Activated CD4-positive, alpha-beta T cell treated with anti-CD3 and anti-CD28 coated beads, Interleukin-2, Interleukin-6, amounts not matched to agents 100 ng/mL and 50 ng/mL, durations not matched to agents 16 hours and 8 hours (primary cell): ENCODE measurements around the gene TTLL9.
A peak's percentile ranks its signal among the peaks of the same experiment; 100 is the strongest.

Experiments used
- DNase-seq: peaks from one replicate; pipeline ENCODE4 v3.0.0-alpha.2; 2020

Gene TTLL9

DNA sequence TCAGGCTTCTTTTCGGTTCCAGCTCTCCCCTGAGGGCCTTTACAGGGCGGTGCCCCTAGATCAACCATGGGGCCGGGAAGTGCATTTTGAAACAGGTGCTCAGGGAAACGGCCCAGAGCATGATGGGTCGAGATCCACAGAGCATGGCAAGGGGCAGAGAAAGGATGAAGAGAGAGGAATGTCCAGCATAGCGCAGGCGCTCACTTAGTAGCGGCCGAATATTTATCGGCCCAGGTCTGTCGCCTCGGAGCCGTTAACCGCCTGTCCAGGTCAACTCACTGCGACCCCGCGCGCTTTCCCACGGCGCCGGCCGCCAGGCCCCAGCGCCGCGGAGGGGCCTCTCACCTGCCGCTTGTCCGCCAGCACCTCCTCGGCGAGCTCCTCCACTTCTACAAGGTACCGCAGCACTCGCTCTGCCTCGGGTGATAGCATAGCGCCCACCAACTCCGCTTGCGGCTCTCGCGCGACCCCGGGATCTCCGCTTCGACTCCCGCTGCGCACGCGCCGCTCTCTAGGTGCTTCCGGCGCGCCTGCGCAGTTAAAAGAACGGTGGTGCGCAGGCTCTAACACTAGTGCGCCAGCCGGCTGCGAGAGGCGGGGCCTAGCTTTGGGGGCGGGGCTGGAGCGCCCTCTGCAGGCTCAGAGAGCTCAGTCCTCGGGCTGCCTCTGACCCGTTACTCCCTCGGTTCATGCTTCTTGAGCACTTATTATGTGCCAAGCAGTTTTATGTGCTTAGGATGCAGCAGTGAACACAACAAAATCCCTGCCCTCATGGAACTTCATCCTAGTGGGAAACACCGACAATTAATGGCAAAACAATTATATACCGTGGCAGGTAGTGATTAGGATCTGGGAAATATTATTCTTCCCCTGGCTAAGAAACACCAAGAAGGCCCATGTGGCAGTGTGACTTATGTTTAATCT is 81.4 kb downstream of the TTLL9 start, which contains the start of gene PDRG1:
PDRG1 (minus strand) TSS at position 517 of the 924 bp plus-strand sequence; CDS start at position 432, 85 bp downstream.
- DNase-seq, result peak; percentile 97

DNA sequence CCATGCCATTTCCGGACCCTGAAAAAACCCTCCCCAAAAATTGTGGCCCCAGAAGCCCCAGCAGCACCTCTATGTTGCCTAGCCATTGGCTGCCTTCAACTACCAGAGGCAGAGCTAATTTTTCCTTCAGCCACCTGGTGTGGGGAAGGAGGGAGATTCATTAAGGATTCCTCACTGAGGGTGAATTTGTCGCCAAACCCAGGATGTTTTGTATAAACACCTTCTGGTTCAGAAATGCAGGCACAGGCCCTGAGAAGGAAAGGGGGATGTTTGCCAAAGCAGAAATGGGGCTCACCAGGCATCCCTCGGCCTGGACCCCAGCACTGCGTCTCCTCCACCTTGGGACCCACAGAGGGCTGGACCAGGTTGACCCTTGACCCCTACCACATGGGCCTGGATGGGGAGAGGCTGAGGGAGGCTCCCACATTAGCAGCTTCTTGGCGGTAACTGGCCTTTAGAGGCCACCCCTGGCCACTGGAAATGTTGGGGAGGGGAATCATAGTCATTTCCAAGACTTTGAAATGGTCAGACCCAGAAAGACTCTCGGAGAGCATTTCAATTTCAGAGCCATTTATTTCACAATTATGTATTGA is 83.2 kb downstream of the TTLL9 start:
- DNase-seq, result no peak

DNA sequence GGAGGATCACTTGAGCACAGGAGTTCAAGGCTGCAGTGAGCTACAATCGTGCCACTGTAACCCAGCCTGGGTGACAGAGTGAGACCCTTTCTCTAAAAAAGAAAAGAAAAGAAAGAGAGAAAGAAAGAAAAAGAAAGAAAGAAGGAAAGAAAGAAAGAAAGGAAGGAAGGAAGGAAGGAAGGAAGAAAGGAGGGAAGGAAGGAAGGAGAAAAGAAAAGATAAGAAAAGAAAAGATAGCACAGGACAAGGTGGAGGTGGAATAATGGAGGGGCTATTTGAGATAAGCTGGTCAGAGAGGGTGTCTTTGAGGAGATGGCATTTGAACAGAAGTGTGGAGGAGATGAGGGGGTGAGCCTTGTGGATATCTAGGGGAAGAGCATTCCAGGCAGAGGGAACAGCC is 84.1 kb downstream of the TTLL9 start:
- DNase-seq, result no peak

DNA sequence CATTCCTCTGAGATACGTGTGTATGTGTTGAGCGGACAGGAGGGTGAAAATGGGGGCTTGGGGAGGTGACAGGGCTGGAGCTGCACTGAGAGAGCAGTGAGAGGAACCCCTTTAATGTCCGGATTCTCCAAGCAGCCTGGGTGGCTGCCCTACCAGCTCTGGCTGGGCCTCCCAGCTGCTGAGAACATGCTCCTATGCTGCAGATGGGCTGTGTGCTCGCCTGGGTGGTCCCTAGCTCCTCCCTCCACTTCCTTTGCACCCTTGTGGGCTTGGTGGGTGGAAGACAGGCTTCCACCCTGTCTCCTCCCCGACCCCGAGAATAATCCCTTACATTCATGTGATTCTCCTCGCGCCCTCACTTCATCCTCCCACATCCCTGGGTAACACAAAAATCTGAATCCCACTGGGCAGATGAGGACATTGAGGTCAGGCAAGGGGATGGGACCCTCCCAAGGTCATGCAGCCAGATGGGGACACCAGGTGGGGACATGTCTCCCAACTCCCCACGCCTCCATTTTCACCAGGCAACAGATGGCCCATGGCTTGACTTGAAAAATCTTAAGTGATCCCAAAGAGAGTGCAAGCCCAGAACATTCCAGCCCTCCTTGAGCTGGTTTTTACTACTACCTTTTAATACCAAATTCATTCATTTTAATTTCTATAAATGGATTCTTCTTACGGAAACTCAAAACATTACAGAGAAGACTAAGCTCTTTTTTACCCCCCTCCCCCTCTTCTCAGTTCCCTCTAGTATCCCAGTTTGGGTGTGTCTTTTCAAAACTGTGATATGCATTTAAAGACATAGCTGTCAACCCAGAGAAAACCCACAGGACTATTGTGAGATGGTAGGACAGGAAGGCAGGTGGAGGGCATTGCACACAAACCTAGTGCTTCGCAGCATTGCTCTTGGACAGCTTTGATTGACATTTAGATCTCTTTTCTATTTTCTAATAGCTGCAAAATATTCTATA is 86.4 kb downstream of the TTLL9 start:
- DNase-seq, result no peak

DNA sequence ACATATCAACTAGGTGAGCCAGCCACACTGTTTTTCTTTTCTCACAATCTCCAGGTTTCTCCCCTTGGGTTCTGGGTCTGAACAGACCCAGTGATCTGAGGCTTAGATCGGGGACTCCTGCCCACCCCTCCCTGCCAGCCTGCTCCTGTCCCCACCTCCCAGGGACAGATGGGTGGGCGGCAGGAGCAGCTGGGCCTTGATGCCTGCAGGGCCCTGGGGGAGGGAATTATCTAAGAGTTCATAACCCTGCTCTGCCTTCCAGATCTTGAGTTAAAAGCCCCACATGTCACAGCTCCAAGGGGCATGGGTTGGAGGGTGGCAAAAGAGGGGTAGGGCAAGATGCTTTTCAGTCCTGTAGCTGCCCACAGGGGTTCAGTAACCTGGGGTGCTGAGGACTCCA is 92.3 kb downstream of the TTLL9 start:
- DNase-seq, result no peak

DNA sequence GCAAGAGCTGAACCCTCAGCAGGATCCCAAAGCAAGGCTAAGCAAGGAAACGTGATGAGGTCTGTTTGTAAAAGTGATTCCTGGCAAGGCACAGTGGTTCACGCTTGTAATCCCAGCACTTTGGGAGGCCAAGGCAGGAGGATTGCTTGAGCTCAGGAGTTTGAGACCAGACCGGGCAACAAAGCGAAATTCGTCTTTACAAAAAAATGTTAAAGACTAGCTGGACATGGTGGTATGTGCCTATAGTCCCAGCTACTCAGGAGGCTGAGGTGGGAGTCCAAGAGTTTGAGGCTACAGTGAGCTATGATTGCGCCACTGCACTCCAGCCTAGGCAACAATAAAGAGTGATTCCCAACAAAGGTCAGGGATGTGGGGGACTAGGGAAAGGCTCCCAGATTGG is 93.5 kb downstream of the TTLL9 start:
- DNase-seq, result no peak

DNA sequence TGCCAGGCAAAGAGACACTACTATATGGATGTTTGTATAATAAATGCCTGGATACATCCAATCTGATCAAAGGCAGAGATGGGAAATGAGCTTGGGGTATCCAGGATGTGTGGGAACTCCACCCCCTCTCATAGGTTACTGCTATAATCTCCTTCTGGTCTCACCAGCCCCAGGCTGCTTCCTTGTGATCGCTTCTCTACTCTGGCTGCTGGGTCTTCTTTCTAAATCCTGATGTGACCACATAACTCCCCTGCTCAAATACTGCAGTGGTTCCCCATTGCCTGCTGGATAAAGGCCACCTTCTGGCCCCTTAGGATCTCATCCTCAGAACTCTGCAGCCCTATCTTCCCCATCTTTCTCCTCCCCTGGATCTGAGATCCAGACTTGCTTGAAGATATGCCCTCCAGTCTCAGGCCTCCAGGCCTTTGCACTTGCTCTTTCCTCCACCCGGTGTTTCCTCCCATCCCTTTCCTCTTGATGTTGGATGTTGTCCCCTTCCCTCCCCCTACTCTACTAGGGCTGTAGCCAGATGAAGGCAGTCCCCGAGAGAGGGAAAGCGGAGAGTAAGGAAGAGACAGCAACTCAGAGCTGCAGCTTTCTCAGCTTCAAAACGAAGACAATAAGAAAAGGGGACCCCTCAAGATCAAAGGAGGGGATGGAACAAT is 96.7 kb downstream of the TTLL9 start:
- no peak for DNase-seq

DNA sequence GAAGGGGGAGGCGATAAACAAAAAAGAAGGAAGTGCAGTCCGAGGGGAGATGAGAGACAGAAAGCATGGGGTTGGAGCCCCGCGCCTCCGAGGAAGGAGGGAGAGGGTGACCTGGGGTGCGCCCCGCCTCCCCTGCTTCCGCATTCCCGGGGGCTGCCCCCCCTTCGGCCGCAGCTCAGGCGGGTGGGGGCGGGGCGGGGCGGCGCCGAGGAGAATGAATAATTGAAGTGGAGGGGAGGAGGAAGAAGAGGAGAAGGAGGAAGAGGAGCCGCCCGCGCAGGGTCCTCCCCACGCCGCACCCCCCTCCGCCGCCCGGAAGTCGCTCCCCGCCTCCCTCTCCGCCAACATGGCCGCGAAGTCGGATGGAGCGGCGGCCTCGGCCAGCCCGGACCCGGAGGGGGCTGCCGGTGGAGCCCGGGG is 97.4 kb downstream of the TTLL9 start, which contains the start of gene XKR7:
XKR7 (plus strand) TSS at position 322 of the 420 bp plus-strand sequence; CDS start at position 347, 25 bp downstream.
- no peak for DNase-seq

DNA sequence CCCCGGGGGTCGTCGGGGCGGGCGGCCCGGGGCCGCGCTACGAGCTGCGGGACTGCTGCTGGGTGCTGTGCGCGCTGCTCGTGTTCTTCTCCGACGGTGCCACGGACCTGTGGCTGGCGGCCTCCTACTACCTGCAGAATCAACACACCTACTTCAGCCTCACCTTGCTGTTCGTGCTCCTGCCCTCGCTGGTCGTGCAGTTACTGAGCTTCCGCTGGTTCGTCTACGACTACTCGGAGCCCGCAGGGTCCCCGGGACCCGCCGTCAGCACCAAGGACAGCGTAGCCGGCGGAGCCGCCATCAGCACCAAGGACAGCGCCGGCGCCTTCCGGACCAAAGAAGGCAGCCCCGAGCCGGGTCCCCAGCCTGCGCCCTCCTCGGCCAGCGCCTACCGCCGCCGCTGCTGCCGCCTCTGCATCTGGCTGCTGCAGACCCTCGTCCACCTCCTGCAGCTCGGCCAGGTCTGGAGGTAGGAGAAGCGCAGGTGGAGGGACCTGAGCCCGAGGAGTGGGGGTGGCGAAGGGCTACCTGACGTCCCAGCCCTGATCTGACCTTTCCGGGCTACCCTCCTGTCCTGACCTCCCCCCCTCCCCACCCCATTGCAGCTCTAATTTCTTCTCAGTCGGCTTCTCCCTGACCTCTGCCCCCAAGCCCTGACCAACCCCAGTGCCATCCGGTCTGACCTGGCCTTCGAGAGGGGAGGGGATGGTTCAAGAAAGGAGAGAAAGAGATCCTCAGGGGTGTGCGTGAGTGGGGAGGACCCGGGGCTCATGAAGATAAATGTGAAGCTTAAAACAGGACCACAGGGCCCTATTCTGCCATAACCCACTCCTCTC is 98.1 kb downstream of the TTLL9 start:
- DNase-seq, result peak; percentile 78

DNA sequence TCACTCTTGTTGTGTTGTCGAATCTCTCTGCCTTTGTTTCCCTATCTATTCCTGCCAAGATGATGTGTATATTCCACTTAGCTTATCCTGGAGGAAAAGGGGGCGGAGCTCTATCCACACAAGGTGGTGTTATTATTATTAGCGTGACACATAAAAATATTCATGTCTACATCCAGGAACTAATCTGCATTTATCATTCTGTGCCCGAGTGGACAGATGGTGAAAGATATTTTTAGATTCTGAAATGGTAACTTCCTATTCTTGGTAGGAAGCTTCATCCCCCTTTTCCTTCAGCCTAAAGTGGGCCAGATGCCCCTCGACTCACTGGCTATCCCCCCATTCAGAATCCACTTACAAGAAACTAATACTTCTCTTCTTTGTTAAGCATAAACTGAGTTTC is 99.6 kb downstream of the TTLL9 start:
- no peak for DNase-seq

DNA sequence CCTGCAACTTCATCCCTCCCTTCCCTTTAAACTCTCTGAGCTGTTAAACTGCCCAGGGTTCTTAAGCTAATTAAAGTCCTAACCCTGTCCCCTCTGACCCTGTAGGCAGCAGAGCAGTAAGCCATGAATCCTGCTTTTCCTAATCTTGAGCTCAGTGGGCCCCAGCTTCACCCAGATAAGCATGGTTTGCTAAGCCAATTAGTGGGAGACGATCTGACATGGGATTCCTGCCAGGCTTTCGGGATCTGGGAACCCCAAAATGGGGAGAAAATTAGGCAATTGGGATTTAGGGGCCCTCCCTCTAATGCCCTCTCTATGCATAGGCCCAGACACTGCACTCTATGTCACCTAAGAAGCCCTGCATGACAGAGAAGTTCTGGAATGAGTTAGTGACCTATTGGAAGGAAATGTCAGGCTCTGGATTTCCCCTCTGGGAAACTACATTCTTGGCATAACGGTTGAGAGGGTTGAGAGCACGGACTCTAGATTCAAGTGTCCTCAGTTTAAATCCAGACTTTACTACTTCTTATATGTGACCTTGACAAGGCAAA is 102.1 kb downstream of the TTLL9 start:
- no peak for DNase-seq

DNA sequence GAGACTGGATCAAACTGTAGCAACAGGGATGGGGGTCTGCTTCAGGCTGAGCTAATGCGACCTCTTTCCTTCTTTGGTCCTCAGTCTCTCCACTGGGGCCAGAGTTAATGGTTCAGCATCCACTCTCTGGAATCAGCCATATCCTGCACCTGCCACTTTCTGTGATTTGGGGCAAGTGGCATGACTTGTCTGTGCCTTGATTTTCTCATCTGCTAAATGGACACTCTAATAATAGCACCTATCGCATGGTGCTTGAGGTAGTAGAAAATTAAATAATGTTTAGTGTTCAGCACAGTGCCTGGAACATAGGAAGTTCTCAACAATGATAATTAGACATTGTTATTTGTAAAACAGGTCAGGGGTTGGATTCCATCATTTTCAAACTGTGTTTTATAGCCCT is 103.9 kb downstream of the TTLL9 start:
- DNase-seq, result no peak

DNA sequence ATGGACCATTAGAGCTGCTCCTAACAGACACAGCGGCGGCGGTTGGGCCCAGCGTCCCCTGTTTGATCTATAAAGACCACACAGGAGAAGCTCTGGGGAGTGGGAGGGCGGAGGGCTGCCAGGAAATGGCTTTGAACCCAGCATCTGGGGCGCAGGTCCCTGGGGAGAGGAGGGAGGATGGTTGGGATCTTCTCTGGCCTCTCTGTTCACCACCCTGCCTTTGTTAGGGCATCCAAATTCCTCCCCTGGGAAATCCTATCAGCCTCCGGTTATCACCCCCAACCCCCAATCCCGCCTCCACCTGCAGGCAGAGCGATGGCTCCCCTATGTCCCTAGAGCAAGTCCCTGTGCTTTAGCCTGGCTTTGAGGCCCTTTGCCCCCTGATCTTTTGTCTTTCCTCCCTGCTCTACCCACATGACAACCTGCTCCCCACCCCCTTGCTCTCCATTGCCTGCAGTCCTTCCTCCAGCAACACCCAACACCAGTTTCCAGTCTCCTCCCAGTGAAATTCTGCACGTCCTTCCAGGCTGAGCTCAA is 104.6 kb downstream of the TTLL9 start:
- no peak for DNase-seq

DNA sequence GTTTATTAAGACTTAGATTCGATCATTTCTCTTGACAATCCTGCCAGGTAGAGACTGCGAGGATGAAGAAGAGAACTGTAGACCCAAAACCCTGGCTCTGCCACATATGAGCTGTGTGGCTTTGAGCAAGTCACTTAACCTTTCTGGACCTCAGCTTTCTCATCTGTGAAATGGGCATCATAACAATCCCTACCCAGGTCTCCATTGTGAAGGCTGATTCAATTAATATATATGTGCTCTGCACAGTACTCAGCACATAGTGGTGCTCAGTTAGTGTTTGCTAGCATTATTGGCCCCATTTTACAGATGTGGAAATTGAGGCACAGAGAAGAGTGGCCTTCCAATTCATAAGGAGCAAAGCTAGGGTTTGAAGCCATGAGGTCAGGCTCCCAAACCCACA is 105.4 kb downstream of the TTLL9 start:
- DNase-seq, result no peak

DNA sequence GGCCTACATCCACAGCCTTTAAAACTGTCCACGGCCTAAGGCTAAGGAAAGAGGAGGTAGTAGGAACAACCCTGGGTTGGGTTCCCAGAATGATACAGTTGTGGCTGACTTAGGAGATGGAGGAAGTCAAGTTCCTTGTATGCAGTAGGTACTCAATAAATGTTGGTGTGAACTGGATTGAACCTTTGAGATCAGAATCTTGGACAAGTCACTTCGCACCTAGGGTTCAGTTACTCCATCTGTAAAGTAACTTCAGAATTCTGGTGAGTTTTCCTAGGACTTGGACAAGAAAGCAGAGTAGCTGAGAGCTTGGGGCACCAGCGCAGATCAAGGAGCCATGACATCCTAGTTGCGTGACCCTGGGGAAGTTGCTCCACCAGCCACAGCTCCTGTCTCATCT is 106.6 kb downstream of the TTLL9 start:
- no peak for DNase-seq

DNA sequence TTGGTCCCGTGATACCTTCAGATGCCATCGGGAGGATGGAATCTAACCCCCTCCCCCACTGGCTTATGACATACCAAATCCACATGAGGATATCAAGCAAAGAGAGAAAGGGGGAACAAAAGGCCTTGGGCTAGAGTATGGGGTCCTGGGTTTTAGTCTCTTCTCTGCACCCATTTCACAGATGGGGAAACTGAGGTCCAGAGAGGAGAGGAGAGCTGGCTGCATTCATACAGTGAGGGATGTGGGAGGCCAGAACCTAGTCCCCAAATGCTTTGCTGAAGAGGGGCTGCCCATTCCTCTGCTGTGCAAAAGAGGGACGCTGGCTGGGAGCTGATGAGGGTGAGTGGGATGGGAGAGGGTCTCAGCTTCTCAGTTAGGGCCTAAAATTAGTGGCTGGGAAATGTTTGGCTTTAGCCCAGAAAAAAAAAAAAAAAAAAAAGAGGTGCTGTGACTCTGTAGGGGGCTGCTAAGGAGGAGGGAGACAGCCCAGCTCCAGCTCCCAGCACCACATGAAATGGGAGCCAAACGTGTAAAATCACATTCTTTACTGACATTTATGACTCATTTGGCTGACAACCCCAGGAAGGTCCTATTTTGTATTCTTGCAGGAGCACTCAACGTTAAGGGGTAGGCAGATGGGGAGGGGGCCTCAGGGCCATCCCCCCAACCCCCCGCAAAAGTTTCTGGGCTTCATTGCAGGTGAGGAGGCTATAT is 109.4 kb downstream of the TTLL9 start:
- no peak for DNase-seq

DNA sequence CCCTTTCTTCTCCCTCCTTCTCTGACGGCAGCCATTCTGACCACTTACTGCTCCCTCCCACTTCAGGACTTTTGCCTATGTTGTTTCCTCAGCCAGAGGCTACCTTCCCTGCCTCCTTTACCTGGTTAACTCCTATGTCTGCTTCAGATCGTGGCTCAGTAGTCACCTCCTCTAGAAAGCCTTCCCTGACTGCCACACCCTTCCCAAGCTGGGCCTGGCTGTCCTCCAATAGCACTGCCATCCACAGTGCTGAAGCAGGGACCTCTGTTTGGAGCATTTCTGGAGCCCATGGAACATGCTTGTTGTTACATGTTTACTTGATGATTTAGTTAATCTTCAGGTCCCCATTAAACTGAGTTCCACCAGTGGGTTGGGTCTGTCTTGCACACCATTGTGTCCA is 111.3 kb downstream of the TTLL9 start:
- DNase-seq, result no peak

DNA sequence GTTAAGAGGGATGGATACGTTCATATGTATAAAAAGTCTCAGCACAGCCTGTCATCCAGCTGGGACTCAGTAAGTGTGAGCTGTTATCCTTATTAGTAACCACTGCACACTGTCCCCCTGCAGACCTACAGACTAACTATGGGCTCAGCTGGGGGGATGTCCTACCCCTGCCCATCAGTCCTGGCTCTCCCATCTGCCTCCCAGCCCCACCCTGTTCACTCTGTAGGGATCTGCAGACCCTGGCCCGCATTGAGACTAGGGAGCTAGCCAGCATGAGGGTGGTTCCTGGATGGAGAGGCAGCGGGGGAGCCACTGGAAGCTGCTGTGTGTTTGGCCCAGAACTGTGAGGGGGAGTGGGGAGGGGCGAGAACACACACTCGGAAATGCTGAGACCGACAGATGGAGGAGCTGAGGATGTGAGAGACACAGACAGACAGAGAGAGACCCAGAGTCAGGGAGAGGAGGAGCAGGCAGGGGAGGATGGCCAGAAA is 114.6 kb downstream of the TTLL9 start:
- no peak for DNase-seq

DNA sequence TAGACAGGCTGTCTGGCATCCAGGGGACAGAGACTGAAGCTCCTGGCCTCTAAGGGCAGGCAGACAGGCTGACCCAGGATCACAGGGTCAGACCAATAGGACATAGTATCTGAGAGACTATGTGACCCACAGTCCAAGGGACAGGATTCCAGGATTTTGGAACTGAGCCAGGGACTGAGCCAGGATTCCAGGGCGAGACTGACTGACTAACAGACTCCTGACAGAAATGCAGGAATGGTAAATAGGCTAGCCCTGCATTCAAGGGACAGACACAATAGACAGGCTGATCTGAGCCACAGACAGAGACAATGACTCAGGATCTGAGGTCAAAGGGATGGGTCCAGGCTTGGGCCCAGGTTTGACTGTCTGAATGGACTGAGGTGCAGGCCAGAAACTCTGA is 117.3 kb downstream of the TTLL9 start:
- DNase-seq, result no peak

DNA sequence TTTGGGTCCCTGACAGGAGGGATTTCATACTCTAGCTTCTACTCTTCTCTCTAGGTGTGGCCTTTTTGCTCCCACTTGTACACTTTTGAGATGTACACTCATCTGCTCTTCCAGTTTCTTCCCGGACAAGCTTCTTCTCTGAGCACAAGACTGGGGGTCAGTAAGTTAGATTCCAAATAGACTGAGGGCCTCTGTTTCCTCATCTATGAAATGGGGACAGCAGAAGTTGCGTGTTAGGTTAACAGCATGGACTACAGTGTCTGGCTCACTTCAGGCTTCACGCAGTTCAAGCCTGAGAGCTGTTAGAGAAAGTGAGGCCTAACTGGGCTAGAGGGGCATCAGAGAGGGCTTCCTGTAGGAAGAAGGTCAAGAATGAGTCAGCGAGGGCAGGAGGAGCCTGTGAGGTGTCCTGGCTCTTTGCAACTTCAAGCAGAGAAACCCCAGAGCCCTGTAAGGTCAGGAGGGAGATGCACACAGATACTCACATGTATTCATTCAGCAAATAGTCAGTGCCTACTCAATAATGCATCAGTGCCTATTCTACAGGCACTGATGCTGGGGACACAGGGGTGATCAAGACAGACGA is 118.1 kb downstream of the TTLL9 start:
- no peak for DNase-seq
